Keratinocyte (primary cell): ENCODE data around the gene MAP1LC3B2.

Experiments used
- EZH2 ChIP-seq: IDR thresholded peaks from one replicate; pipeline ENCODE4 v1.6.1; 2012; ENCODE audit warnings: inconsistent platforms, mild to moderate bottlenecking, low read length, moderate library complexity
- TF ChIP-seq, protein P1 (sequence below), 3 experiments: IDR thresholded peaks in 1 of 3; conservative IDR thresholded peaks in 1 of 3; optimal IDR thresholded peaks in 1 of 3; 2 replicates in 2 of 3; 3 replicates in 1 of 3; pipeline versions ENCODE3 to v1.5.1; 2011; ENCODE audit warnings: low read length in 3 of 3, mild to moderate bottlenecking in 3 of 3, moderate library complexity in 2 of 3, control low read depth in 1 of 3, inconsistent platforms in 1 of 3; ENCODE audit not compliant: insufficient read depth in 2 of 3; ENCODE audit errors: extremely low read depth in 1 of 3

DNA sequence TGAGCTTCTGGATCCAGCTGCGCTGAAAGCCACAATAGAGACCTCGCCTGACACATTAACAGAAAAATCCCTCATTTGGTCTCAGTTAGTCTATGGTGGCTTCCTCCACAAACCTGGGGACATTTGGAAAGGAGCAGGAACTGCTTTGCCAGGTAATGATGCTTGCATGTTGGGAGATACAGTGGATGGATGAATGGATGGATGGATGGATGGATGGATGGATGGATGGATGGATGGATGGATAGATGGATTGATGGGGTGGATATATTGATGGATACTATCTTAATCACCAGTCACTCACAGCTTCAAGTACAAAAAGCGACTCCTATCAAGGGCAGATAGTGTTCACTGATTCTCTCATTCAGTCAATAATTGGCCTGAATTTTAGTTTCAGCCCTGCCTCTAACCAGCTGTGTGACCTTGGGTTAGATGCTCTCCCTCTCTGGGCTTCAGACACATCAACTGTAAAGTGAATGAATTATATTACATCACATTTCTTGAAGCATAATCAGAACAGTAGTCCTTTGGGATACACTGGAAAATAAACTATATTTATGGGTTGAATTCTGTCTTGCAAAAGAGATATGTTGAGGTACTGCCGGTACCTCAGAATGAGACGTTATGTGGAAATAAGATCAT, 29.3 kb downstream of the MAP1LC3B2 start:
- TF ChIP-seq, protein P1, sequence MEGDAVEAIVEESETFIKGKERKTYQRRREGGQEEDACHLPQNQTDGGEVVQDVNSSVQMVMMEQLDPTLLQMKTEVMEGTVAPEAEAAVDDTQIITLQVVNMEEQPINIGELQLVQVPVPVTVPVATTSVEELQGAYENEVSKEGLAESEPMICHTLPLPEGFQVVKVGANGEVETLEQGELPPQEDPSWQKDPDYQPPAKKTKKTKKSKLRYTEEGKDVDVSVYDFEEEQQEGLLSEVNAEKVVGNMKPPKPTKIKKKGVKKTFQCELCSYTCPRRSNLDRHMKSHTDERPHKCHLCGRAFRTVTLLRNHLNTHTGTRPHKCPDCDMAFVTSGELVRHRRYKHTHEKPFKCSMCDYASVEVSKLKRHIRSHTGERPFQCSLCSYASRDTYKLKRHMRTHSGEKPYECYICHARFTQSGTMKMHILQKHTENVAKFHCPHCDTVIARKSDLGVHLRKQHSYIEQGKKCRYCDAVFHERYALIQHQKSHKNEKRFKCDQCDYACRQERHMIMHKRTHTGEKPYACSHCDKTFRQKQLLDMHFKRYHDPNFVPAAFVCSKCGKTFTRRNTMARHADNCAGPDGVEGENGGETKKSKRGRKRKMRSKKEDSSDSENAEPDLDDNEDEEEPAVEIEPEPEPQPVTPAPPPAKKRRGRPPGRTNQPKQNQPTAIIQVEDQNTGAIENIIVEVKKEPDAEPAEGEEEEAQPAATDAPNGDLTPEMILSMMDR (optimal IDR thresholded peaks at IDR 0.05 in 1 of 3, IDR thresholded peaks at IDR 0.05 in 1 of 3, conservative IDR thresholded peaks at IDR 0.05 in 1 of 3; ENCODE audit: extremely low read depth in 1 of 3, insufficient read depth in 2 of 3, low read length in 3 of 3), result no peak
- TF ChIP-seq EZH2, result no peak
